Keratinocyte (primary cell): ENCODE data around the gene UTP4.

Experiments
- CTCF ChIP-seq, 3 experiments: IDR thresholded peaks in 1 of 3; conservative IDR thresholded peaks in 1 of 3; optimal IDR thresholded peaks in 1 of 3; 2 replicates in 2 of 3; 3 replicates in 1 of 3; pipeline versions ENCODE3 to v1.5.1; 2011; ENCODE audit warnings: low read length in 3 of 3, mild to moderate bottlenecking in 3 of 3, moderate library complexity in 2 of 3, control low read depth in 1 of 3, inconsistent platforms in 1 of 3; ENCODE audit not compliant: insufficient read depth in 2 of 3; ENCODE audit errors: extremely low read depth in 1 of 3
- EZH2 ChIP-seq: IDR thresholded peaks from one replicate; pipeline ENCODE4 v1.6.1; 2012; ENCODE audit warnings: inconsistent platforms, mild to moderate bottlenecking, low read length, moderate library complexity

GRCh38 chr16:69188716-69189115 lies 56.3 kb downstream of the UTP4 start:
- TF ChIP-seq CTCF (optimal IDR thresholded peaks at IDR 0.05 in 1 of 3, IDR thresholded peaks at IDR 0.05 in 1 of 3, conservative IDR thresholded peaks at IDR 0.05 in 1 of 3; ENCODE audit: extremely low read depth in 1 of 3, insufficient read depth in 2 of 3, low read length in 3 of 3), result no peak
- no peak for TF ChIP-seq EZH2
